Nephron progenitor cell (in vitro differentiated cells): ENCODE measurements around the gene CAMTA1.

Experiments
- DNase-seq: peaks from one replicate; pipeline ENCODE4 v3.0.0; 2021
- H3K27ac Mint-ChIP-seq: 2 replicates; pipeline ENCODE4 v1.8.0; 2021; ENCODE audit warnings: mild to moderate bottlenecking, moderate library complexity, mixed read lengths
- H3K27me3 Mint-ChIP-seq: 2 replicates; pipeline ENCODE4 v1.8.0; 2021; ENCODE audit warnings: mild to moderate bottlenecking, low read depth, mixed read lengths; ENCODE audit not compliant: poor library complexity
- H3K36me3 Mint-ChIP-seq: 2 replicates; pipeline ENCODE4 v1.8.0; 2021; ENCODE audit warnings: low read depth, mixed read lengths
- H3K4me1 Mint-ChIP-seq: 2 replicates; pipeline ENCODE4 v1.8.0; 2021; ENCODE audit warnings: mixed read lengths
- H3K4me3 Mint-ChIP-seq: 2 replicates; pipeline ENCODE4 v1.8.0; 2021; ENCODE audit warnings: mild to moderate bottlenecking, moderate library complexity, mixed read lengths
- H3K9me3 Mint-ChIP-seq: 2 replicates; pipeline ENCODE4 v1.8.0; 2021; ENCODE audit warnings: mild to moderate bottlenecking, moderate library complexity, mixed read lengths
- CTCF ChIP-seq: fragments of 200-600 bp; sonication (generic); IDR thresholded peaks from 2 replicates; pipeline ENCODE4 v1.5.0; 2021; ENCODE audit warnings: antibody characterized with exemption

The CAMTA1 gene

DNA sequence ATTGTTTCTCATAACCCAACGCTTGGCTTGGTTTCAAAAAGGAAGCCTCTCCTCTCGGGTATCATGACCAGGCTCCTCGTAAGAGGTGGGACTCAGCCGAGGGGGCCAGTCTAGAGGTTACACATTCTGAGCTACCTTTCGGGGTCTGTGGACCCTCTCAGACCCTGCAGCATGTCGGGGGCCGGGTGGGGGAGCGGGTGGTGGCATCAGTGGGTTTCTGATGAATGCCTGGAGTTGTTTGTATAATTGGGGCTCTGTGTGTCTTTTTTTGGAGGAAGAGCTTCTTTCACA lies 229.3 kb downstream of the CAMTA1 start:
- H3K4me1 Mint-ChIP-seq, result peaks cover 29% of the 10 kb centered on the region
- no peak overlapping the region for H3K4me3 Mint-ChIP-seq
- no peak overlapping the region for H3K27ac Mint-ChIP-seq
- peaks cover 11% of the 10 kb centered on the region for H3K27me3 Mint-ChIP-seq
- H3K9me3 Mint-ChIP-seq, result no peaks in the 10 kb centered on the region
- no peak for TF ChIP-seq CTCF
- DNase-seq, result no peak
- no peaks in the 10 kb centered on the region for H3K36me3 Mint-ChIP-seq

GRCh38 chr1:7015022-7015421 lies 229.8 kb downstream of the CAMTA1 start:
- no peak overlapping the region for H3K4me3 Mint-ChIP-seq
- no peak for DNase-seq
- H3K36me3 Mint-ChIP-seq, result no peaks in the 10 kb centered on the region
- H3K4me1 Mint-ChIP-seq, result peaks cover 29% of the 10 kb centered on the region
- no peak overlapping the region for H3K27ac Mint-ChIP-seq
- no peaks in the 10 kb centered on the region for H3K9me3 Mint-ChIP-seq
- no peak for TF ChIP-seq CTCF
- H3K27me3 Mint-ChIP-seq, result peaks cover 11% of the 10 kb centered on the region

GRCh38 chr1:7018351-7018750 lies 233.1 kb downstream of the CAMTA1 start:
- H3K27me3 Mint-ChIP-seq, result peaks cover 7% of the 10 kb centered on the region

GRCh38 chr1:7018826-7019225 lies 233.6 kb downstream of the CAMTA1 start:
- TF ChIP-seq CTCF, result no peak
- no peak overlapping the region for H3K27ac Mint-ChIP-seq
- no peaks in the 10 kb centered on the region for H3K9me3 Mint-ChIP-seq
- H3K4me1 Mint-ChIP-seq, result peaks cover 23% of the 10 kb centered on the region
- no peak for DNase-seq
- H3K27me3 Mint-ChIP-seq, result peaks cover 12% of the 10 kb centered on the region
- H3K36me3 Mint-ChIP-seq, result no peaks in the 10 kb centered on the region
- H3K4me3 Mint-ChIP-seq, result no peak overlapping the region

More at GRCh38 chr1:7018351-7018750, 233.1 kb downstream of the CAMTA1 start:
- Mint-ChIP-seq H3K9me3 (no peaks in the 10 kb centered on the region), H3K4me3 (no peak overlapping the region), H3K4me1 (peaks cover 27% of the 10 kb centered on the region), H3K27ac (no peak overlapping the region), H3K36me3 (no peaks in the 10 kb centered on the region)
- no peak for DNase-seq
- TF ChIP-seq CTCF, result no peak

DNA sequence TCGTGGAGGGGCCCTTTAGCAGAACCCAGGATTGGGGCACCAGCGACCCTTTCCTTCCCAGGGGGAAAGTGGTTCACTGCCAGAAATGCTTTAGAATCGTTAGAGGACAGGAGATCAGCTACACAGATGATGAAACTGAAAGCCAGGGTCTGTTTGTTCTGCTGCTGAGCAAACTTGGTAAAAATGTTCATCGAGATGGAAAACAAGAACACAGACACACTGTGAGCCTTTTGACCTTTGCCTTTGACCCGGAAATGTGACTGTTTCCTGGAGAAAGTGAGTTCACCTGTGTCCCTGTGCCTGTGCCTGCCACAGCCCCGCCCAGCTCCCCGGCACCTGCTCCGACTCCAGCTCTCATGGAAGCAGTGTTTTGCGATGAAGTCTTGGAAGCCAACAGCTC lies 234.3 kb downstream of the CAMTA1 start:
- Mint-ChIP-seq H3K27ac (no peak overlapping the region), H3K4me1 (peaks cover 17% of the 10 kb centered on the region), H3K9me3 (no peaks in the 10 kb centered on the region), H3K27me3 (peaks cover 12% of the 10 kb centered on the region), H3K4me3 (no peak overlapping the region), H3K36me3 (no peaks in the 10 kb centered on the region)
- no peak for TF ChIP-seq CTCF
- DNase-seq, result no peak

DNA sequence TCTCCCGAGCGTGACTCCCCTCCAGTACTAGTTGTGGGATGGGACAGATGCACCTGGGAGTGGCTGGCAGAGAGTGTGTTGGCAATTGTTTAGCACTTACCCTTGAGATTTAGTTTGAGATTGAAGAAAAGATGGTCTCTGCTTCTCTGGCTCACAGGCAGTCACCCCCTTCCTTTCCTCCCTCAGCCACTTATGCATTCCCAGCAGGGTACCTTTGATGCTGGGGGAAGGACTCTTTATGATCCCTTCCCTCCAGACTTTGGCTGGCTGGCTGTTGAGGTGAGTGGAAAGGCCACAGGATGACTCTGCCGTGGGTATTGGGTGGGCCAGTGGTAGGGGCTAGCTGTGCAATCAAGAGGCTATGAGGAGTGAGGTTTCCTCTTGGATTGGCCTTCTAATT lies 236.8 kb downstream of the CAMTA1 start:
- H3K4me3 Mint-ChIP-seq, result no peak overlapping the region
- DNase-seq, result no peak
- H3K36me3 Mint-ChIP-seq, result no peaks in the 10 kb centered on the region
- no peaks in the 10 kb centered on the region for H3K9me3 Mint-ChIP-seq
- peaks cover 10% of the 10 kb centered on the region for H3K4me1 Mint-ChIP-seq
- no peak overlapping the region for H3K27ac Mint-ChIP-seq
- peaks cover 12% of the 10 kb centered on the region for H3K27me3 Mint-ChIP-seq
- no peak for TF ChIP-seq CTCF
